Right renal cortex interstitium (tissue), 3 donors: Measurements from ENCODE around the gene NLRP10. TPM values are rescaled to one million over a fixed set of nuclear protein-coding genes. Genes with fewer than 3 reads are reported as not detected.
"Not testable (repeated sequence)": the region's sequence is repeated elsewhere in the genome, so short reads cannot be mapped to it uniquely, and the experiment has no call there.

ENCODE experiments used
- DNase-seq, 3 donors: peaks; one replicate each; pipeline ENCODE4 v3.0.0-alpha.2; 2013; ENCODE audit warnings: low read depth in 3 of 3, low spot score in 2 of 3
- polyA plus RNA-seq, 3 donors: library from polyadenylated mRNA; unstranded; fragments of 120-200 nt; gene quantifications; one replicate each; pipeline ENCODE4 v1.2.1, GENCODE V29; 2013; ENCODE audit not compliant: insufficient read length in 3 of 3

Gene NLRP10, protein sequence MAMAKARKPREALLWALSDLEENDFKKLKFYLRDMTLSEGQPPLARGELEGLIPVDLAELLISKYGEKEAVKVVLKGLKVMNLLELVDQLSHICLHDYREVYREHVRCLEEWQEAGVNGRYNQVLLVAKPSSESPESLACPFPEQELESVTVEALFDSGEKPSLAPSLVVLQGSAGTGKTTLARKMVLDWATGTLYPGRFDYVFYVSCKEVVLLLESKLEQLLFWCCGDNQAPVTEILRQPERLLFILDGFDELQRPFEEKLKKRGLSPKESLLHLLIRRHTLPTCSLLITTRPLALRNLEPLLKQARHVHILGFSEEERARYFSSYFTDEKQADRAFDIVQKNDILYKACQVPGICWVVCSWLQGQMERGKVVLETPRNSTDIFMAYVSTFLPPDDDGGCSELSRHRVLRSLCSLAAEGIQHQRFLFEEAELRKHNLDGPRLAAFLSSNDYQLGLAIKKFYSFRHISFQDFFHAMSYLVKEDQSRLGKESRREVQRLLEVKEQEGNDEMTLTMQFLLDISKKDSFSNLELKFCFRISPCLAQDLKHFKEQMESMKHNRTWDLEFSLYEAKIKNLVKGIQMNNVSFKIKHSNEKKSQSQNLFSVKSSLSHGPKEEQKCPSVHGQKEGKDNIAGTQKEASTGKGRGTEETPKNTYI
- not detected for polyA plus RNA-seq

DNA sequence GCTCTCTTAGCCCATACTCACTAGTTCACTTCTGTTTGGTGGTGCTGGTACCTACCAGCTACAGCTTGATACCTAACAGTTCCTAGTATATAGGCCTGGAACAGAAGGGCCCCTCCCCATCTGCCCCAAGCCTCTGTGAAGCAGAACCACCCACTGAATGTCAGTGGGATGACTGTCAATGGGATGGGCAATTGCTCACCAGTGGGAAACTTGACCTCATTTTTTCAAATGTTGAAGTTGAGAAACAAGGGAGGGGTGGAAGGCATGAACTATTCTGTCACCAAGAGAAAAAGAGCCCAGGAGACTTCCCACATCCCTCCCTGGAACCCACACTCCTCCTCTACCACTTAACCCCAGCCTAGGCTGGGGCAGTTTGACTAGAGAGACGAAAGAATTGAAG is at the start of gene NLRP10:
Gene NLRP10, minus strand, starts transcription at position 62 of the 400 bp plus-strand sequence. CDS start 1,952 bp downstream, outside the sequence.
- DNase-seq = no peak

DNA sequence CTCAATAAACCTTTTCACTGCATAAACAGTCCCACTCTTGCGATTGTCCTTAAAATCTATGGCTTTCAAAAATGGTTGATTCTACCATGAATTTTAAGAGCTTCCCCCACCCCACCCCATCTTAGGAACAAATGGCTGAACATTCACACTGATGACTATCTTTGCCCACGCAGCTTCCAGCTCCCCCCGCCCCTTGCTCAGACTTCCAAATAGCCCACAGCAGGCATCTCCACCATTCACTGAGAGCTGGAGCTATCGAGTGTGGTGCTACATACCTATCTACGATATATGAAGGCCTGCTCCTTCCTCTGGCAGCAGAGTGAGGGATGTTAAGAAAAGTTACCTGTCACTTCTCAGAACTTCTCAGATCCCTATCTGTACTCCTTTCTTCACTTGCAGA is 48.6 kb upstream of the NLRP10 start:
- DNase-seq = no peak

DNA sequence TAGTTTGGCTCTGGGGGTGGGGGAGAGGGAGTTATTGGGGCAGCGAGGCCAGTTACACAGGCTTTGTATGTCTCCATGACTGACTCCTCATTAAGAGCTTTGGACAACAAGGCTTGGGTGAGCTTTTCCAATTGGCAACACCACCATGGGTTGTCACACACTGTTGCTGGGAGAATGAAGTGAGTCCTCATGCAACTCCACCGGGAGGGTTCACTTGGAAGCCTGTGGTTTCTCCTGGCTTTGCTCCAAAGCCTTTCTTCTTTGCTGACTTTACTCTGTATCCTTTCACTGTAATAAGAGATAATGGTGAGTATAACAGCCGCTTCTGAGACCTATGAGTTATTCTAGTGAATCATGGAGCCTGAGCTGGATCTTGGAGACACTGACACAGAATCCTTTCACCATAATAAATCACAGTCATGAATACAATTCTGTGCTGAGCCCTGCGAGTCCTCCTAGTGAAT is 46.8 kb upstream of the NLRP10 start:
- DNase-seq = no peak

DNA sequence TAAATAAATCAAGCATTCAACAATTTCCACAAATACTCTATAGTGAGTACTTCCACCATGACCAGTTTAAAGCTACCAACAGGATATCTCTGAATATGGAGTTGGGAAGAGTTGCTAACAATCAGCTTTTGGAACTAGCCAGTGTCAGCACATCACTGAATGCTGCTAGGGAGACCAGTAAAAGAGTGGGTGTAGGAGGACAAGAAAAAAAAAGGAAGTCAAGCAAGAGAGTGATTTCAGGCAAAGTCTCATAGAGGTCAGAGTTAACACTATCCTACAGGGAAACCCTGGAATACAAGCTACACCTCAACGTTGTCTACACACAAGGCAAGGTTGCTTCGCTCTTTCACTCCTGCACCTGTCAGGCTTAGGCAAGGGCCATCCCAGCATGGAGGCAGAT is 46.1 kb upstream of the NLRP10 start:
- no peak for DNase-seq

DNA sequence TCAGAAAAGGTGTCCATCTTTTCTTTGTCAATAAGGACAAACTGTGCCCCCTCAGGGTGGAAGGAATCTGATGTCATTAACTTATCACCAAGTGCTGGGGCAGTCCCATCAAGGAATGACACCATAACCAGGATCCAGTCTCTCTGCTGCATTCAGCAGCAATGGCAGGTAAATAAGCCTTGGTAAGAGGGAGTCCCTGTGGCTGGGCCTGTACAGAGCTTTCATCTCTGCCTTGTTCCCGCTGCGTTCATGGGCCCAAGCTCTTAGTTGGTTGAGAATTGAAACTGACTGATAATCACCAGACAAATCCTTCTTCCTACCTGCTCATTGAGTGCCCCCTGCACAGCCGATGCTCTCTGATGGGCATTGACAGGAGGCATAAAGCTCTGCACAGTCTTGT is 44.6 kb upstream of the NLRP10 start:
- DNase-seq = no peak

DNA sequence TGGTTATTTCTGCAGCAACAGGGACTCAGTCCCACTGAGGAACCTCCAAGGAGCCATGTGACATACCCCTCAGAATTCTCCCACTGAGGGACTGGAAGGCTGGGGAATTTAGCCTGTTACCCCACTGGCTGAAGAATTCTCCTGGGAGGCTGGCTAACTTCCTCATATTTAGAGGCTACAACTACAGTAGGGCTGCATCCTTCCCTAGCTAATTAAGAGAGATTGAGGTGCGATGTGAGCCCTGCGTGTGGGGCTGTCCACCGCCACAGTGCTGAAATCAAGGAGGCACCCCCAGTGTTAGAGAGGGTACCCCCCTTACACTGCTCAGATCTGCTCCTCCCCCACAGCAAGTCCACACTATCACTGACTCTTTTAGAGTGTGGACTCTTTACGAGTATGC is 43.0 kb upstream of the NLRP10 start:
- DNase-seq = no peak

DNA sequence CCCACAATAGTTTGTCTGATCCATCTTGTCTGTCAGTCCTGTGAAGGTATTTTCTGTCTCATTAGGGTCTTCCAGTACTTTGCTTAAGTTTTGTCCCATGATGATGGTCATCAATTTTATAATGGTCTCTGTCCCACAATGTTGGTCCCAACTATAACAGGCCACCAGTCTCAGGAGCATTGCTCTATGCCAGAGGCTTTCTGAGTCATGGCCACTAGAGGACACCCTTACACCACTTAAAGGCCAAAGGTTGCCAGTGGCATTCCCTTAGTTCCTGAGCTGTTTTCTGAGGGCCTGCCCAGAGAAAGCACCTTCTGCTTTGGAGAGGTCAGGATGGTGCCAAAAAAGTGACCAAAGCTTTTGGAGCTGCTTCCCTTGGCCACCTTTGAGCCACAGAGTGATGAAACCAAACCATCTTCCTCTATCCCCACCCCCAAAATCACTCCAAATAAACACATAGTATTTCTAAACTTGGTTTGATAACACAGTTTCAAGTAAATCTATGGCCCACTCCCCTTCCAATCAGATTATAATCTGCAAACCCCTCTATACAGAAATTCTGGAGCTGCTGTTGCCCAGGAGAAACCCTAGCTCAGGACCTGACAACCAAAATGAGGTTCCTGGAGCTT is 41.2 kb upstream of the NLRP10 start:
- peak in 2 of 3 donors; percentile 23 to 62 for DNase-seq

DNA sequence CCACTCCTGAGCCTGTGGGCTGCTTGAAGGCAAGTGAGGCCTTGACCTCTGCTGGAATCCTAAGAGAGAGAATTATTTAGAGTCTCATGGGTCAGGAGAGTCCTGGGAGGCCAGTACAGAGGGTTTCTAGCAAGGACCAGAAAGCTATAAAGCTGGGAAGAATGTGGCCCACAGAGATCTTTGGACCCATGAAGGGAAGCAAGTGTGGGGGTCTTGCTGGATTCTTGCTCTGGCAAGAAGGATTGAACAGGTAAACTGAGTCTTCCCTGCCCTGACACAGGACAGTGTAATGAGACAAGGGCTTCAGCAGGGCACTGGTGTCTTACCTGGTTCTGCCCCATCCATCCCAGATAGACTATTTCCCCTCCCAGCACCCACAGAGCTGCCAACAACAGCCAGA is 40.3 kb upstream of the NLRP10 start:
- no peak for DNase-seq

DNA sequence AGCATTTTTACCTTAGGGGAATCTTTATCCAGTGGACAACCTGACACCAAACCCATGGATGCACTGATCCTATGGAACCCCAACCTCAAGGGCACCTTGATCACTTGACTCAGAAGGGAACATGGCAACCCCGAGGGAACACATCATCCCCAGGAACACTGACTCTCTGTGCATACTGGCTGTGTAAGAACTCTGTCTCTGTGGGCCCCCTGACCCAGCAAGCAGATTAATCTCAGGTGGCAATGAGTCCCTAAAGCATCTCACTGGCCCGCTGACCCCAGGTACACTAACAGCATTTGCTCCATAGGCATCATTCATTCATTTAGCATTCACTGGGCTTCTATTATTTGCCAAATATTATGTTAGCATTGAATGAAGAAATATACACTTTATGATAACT is 38.8 kb upstream of the NLRP10 start:
- DNase-seq = no peak

DNA sequence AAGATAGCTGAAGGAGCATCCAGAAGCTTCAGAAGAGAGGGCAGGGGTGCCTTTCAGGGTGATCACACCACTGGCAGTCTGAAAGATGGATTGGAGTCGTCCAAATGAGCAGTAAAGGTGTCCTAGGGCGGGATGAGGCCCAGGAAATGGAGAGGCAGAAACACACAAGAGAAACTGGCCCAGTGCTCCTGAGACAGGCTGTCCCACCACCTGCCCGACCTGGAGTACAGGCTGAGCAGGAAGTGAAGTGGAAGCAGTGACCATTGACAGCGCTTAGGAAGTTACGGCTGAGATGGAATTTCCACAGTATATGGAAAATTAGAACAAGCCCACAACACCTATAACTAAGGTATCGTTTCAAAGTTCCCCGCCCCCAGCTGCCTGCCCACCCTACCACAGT is 37.9 kb upstream of the NLRP10 start:
- DNase-seq = no peak

DNA sequence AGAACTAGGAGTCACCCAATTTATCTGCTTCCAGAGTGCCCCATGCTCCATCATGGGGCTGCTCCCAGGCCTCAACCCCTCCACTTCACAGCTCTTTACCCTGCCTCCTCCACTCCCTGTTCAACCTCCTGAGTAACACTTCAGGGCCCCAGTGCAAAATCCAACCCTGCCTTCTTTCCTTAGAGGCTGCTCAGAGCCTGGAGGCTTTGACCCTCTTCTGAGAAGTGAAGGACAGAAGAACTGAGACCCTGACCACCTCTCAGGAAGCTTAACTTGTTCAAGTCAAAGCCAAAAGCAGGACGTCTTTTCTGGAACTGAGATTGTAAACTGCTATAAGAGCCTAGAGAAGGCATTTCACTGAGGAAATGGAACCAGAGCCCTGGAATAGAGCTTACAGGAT is 37.4 kb upstream of the NLRP10 start:
- no peak for DNase-seq

DNA sequence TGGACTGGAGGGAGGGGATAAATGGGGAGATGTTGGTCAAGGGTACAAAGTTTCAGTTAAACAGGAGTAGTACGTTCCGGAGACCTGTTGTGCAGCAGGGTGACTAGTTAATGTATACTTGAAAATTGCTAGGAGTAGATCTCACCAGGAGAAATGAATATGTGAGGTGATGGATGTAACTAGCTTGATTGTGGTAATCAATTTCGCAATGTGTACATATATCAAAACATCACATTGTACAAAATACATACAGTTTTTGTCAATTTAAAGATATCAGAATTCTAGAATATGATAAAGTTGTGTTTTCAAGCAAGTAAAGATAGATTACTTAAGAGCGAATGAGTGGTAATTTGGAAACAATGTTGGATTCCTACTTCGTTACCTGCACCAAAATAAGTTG is 35.1 kb upstream of the NLRP10 start:
- DNase-seq = no peak

DNA sequence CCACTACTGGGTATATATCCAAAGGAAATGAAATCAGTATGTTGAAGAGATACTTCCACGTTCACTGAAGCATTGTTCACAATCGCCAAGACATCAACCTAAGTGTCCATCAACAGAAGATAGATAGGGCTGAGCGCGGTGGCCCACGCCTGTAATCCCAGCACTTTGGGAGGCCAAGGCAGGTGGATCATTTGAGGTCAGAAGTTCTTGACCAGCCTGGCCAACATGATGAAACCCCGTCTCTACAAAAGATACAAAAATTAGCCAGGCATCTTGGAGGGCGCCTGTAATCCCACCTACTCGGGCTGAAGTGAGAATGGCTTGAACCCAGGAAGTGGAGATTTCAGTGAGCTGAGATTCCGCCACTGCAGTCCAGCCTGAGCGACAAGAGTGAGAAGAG is 34.5 kb upstream of the NLRP10 start:
- no peak for DNase-seq

DNA sequence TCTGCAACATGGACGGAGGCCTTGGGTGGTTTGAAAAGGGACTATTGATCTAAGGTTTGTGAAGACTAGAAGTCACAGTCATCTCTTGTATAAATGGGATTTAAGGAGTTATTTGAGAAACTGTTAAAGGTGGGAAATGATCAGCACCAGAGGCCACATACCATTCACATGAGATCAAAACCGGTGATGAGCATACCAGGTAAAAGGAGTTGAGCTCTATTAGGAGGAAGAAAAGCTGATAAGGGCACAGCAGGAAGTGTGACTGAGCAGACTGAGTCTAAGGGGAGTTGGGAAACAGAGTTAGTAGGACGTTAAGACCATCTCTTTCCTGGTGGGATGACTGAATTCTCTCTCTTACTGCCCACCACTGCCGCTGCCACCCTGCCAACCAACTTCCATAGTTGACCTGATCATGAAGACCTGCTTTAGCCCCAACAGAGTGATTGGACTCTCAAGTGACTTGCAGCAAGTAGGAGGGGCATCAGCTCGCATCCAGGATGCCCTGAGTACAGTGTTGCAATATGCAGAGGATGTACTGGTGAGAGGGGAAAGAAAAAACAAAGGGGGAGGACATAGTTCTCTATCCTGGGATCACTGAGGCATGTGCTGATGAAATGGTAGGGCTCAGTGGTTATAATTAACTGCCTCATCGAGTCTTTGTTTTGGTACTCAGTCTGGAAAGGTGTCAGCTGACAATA is 29.5 kb upstream of the NLRP10 start:
- DNase-seq = no peak

DNA sequence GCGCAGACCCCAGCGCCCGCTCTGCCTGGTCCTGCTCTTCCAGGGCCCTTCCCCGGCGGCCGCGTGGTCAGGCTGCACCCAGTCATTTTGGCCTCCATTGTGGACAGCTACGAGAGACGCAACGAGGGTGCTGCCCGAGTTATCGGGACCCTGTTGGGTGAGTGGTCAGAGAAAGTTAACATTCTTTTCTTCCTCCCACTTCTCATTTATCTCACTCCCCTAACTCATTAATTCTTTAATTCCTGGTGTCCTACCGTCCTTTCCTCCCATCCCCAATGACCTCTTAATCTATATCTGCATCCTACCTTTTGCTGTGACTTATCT is 22.3 kb upstream of the NLRP10 start:
- DNase-seq = not testable (repeated sequence)

DNA sequence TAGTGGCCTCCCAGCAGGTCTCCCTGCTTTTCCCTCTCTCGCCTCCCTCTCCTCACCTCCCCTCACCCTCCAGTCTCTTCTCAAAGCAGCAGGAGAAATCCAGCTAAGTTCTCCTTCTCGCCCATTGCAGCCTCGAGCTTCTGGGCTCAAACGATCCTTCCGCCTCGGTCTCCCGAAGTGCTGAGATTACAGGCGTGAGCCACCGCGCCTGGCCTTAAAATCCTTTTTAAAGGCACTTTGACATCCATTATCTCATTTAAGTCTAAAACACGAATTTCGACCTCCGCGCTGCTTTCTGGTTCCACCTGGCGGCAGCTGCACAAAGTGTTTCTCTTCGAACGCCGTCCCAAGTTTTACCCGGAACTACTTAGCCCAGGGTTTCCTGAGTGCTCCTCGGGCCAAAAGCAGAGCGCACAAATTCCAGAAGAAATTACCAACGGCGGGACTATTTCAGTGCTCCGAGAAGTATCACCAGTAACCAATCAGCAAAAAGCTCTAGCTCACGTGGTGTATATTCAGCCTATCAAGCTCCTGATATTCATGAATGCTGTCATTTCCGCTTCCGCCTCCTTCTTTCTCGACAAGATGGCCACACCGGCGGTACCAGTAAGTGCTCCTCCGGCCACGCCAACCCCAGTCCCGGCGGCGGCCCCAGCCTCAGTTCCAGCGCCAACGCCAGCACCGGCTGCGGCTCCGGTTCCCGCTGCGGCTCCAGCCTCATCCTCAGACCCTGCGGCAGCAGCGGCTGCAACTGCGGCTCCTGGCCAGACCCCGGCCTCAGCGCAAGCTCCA is 21.7 kb upstream of the NLRP10 start, which contains the start of gene EIF3F:
Gene EIF3F, plus strand, starts transcription at position 570 of the 792 bp plus-strand sequence. Its CDS starts 16 bp downstream, at position 586.
- peak; percentile 96 to 99 (median 97) for DNase-seq

DNA sequence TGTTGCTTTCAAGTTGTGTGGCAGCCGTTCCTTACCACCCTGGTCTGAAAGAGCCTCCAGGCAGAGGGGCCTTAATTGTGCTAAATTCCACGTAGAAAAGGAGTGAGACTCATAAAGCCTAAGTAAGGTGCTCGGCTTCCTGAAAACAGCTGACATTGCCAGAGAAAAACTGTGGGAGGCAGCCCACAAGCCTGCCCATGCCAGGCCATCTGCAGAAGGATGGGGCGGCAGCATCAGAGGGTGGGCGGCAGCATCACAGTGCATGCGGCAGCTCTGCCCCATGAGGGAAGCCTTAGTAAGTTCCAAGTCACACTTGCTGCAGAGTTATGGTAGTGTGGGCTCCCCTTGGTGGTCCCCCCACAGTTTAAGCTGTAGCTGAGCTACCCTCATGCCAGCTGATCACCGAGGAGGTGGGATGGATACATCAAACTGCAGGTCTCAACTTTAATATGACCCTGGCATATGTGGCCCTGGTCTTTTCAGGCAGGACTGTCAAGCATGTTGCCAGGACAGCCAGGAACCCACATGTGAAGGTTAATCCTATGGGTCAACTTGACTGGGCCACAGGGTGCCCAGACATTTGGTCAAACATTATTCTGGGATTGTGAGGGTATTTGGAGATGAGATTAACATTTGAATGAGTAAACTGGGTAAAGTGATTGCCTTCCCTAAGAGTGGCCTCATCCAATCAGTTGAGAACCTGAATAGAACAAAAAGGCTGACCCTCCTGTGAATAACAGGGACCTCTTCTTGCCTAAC is 18.8 kb upstream of the NLRP10 start:
- DNase-seq = no peak

DNA sequence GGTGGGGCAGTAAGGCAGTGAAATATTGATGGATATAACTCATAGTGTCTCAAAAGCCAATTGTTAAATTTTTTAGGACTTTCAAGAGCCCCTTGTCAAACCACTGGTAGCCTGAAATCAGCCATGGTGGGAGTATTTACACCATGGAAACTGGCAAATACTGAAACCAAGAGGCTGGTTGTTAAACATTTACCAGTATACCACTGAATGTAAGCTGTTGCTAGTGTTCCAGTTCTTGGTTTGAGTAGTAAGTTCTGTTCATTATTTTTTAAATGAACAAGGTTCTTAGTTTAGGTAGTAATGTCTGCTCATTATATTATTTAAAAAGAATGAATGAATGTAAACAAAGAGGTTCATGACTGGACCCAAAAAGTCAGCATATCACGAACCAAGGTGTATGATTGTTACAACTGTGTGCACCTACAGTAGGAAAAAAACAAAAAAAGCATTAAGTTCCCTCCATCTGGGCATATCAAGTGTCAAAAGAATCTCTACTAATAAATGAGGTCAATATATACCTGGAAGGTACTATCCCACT is 17.4 kb upstream of the NLRP10 start:
- DNase-seq = no peak

DNA sequence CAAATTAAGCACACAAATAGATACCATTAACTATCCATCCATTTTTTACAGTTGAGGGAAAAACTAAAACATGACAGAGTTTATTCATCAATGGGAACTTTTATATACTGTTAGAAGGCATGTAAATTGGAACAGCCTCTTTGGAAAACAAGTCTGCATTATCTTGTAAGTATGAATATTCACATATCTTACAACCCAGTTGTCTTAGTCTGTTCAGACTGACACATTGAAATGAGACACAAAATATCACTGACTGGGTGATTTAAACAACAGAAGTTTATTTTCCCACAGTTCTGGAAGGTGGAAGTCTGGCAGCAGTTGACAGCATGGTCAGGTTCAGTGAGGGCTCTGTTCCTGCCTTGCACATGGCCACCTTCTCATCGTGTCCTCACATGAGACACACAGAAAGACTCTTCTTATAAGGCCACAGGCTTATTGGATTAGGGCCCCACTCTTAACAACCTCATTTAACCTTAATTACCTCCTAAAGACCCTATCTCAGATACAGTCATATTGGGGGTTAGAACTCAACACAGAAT is 16.4 kb upstream of the NLRP10 start:
- no peak for DNase-seq
